ENCODE results near the gene P2RX5.

Gene P2RX5

GRCh38 chr17:3658784-3659449 lies 37.0 kb downstream of the P2RX5 start:
- Histone ChIP-seq H3K27ac (ENCODE audit: insufficient read depth, low read length, poor library complexity, severe bottlenecking) (no peak overlapping the region), H3K4me1 (ENCODE audit: control insufficient read depth, insufficient read depth, low read length, poor library complexity, severe bottlenecking) (no peaks in the 10 kb centered on the region), H3K27me3 (replicated peaks; ENCODE audit: control insufficient read depth, insufficient read depth, low read length, poor library complexity, severe bottlenecking) (no peaks in the 10 kb centered on the region)

GRCh38 chr17:3657874-3658783 lies 37.8 kb downstream of the P2RX5 start:
- DNase-seq = no peak
- Histone ChIP-seq H3K36me3 (ENCODE audit: control insufficient read depth, insufficient read depth, low read length) (no peaks in the 10 kb centered on the region), H3K9me3 (ENCODE audit: control insufficient read depth, low read length) (no peaks in the 10 kb centered on the region), H3K4me3 (ENCODE audit: insufficient read depth, low read depth, low read length, poor library complexity, severe bottlenecking) (no peak overlapping the region), H3K4me1 (ENCODE audit: control insufficient read depth, insufficient read depth, low read length, poor library complexity, severe bottlenecking) (no peaks in the 10 kb centered on the region), H3K27me3 (replicated peaks; ENCODE audit: control insufficient read depth, insufficient read depth, low read length, poor library complexity, severe bottlenecking) (no peaks in the 10 kb centered on the region), H3K27ac (ENCODE audit: insufficient read depth, low read length, poor library complexity, severe bottlenecking) (no peak overlapping the region)

More at GRCh38 chr17:3658784-3659449, 37.0 kb downstream of the P2RX5 start:
- Histone ChIP-seq H3K9me3 (ENCODE audit: control insufficient read depth, low read length) (no peaks in the 10 kb centered on the region), H3K4me3 (ENCODE audit: insufficient read depth, low read depth, low read length, poor library complexity, severe bottlenecking) (no peak overlapping the region), H3K36me3 (ENCODE audit: control insufficient read depth, insufficient read depth, low read length) (no peaks in the 10 kb centered on the region)
- no peak for DNase-seq

- no peaks in the 10 kb centered on the region for H3K4me1 ChIP-seq (ENCODE audit: control insufficient read depth, insufficient read depth, low read length, poor library complexity, severe bottlenecking)
- H3K4me3 ChIP-seq (ENCODE audit: insufficient read depth, low read depth, low read length, poor library complexity, severe bottlenecking) = no peak overlapping the region
- no peaks in the 10 kb centered on the region for H3K27me3 ChIP-seq (replicated peaks; ENCODE audit: control insufficient read depth, insufficient read depth, low read length, poor library complexity, severe bottlenecking)
- no peak for DNase-seq
- no peaks in the 10 kb centered on the region for H3K36me3 ChIP-seq (ENCODE audit: control insufficient read depth, insufficient read depth, low read length)
- H3K27ac ChIP-seq (ENCODE audit: insufficient read depth, low read length, poor library complexity, severe bottlenecking) = no peak overlapping the region
- no peaks in the 10 kb centered on the region for H3K9me3 ChIP-seq (ENCODE audit: control insufficient read depth, low read length)
These were observed 38.4 kb downstream of the P2RX5 start for GRCh38 chr17:3657588-3657869.

GRCh38 chr17:3656755-3657587 lies 39.0 kb downstream of the P2RX5 start:
- no peak overlapping the region for H3K27ac ChIP-seq (ENCODE audit: insufficient read depth, low read length, poor library complexity, severe bottlenecking)
- H3K9me3 ChIP-seq (ENCODE audit: control insufficient read depth, low read length) = no peaks in the 10 kb centered on the region
- H3K36me3 ChIP-seq (ENCODE audit: control insufficient read depth, insufficient read depth, low read length) = no peaks in the 10 kb centered on the region
- DNase-seq = no peak
- H3K27me3 ChIP-seq (replicated peaks; ENCODE audit: control insufficient read depth, insufficient read depth, low read length, poor library complexity, severe bottlenecking) = no peaks in the 10 kb centered on the region
- no peak overlapping the region for H3K4me3 ChIP-seq (ENCODE audit: insufficient read depth, low read depth, low read length, poor library complexity, severe bottlenecking)
- H3K4me1 ChIP-seq (ENCODE audit: control insufficient read depth, insufficient read depth, low read length, poor library complexity, severe bottlenecking) = no peaks in the 10 kb centered on the region

GRCh38 chr17:3656353-3656752 lies 39.6 kb downstream of the P2RX5 start:
- H3K36me3 ChIP-seq (ENCODE audit: control insufficient read depth, insufficient read depth, low read length) = no peaks in the 10 kb centered on the region
- H3K4me1 ChIP-seq (ENCODE audit: control insufficient read depth, insufficient read depth, low read length, poor library complexity, severe bottlenecking) = no peaks in the 10 kb centered on the region
- no peaks in the 10 kb centered on the region for H3K9me3 ChIP-seq (ENCODE audit: control insufficient read depth, low read length)
- no peaks in the 10 kb centered on the region for H3K27me3 ChIP-seq (replicated peaks; ENCODE audit: control insufficient read depth, insufficient read depth, low read length, poor library complexity, severe bottlenecking)
- no peak overlapping the region for H3K4me3 ChIP-seq (ENCODE audit: insufficient read depth, low read depth, low read length, poor library complexity, severe bottlenecking)
- H3K27ac ChIP-seq (ENCODE audit: insufficient read depth, low read length, poor library complexity, severe bottlenecking) = no peak overlapping the region
- DNase-seq = no peak

GRCh38 chr17:3655766-3656165 lies 40.2 kb downstream of the P2RX5 start:
- no peak for DNase-seq
- Histone ChIP-seq H3K27me3 (replicated peaks; ENCODE audit: control insufficient read depth, insufficient read depth, low read length, poor library complexity, severe bottlenecking) (no peaks in the 10 kb centered on the region), H3K36me3 (ENCODE audit: control insufficient read depth, insufficient read depth, low read length) (no peaks in the 10 kb centered on the region), H3K4me3 (ENCODE audit: insufficient read depth, low read depth, low read length, poor library complexity, severe bottlenecking) (no peak overlapping the region), H3K9me3 (ENCODE audit: control insufficient read depth, low read length) (no peaks in the 10 kb centered on the region), H3K4me1 (ENCODE audit: control insufficient read depth, insufficient read depth, low read length, poor library complexity, severe bottlenecking) (no peaks in the 10 kb centered on the region), H3K27ac (ENCODE audit: insufficient read depth, low read length, poor library complexity, severe bottlenecking) (no peak overlapping the region)

GRCh38 chr17:3647769-3648555 lies 48.0 kb downstream of the P2RX5 start:
- Histone ChIP-seq H3K36me3 (ENCODE audit: control insufficient read depth, insufficient read depth, low read length) (no peaks in the 10 kb centered on the region), H3K4me3 (ENCODE audit: insufficient read depth, low read depth, low read length, poor library complexity, severe bottlenecking) (no peak overlapping the region), H3K9me3 (ENCODE audit: control insufficient read depth, low read length) (no peaks in the 10 kb centered on the region), H3K4me1 (ENCODE audit: control insufficient read depth, insufficient read depth, low read length, poor library complexity, severe bottlenecking) (no peaks in the 10 kb centered on the region), H3K27ac (ENCODE audit: insufficient read depth, low read length, poor library complexity, severe bottlenecking) (no peak overlapping the region), H3K27me3 (replicated peaks; ENCODE audit: control insufficient read depth, insufficient read depth, low read length, poor library complexity, severe bottlenecking) (no peaks in the 10 kb centered on the region)
- no peak for DNase-seq

- Histone ChIP-seq H3K4me3 (ENCODE audit: insufficient read depth, low read depth, low read length, poor library complexity, severe bottlenecking) (no peak overlapping the region), H3K27me3 (replicated peaks; ENCODE audit: control insufficient read depth, insufficient read depth, low read length, poor library complexity, severe bottlenecking) (no peaks in the 10 kb centered on the region), H3K4me1 (ENCODE audit: control insufficient read depth, insufficient read depth, low read length, poor library complexity, severe bottlenecking) (no peaks in the 10 kb centered on the region), H3K27ac (ENCODE audit: insufficient read depth, low read length, poor library complexity, severe bottlenecking) (no peak overlapping the region), H3K9me3 (ENCODE audit: control insufficient read depth, low read length) (no peaks in the 10 kb centered on the region), H3K36me3 (ENCODE audit: control insufficient read depth, insufficient read depth, low read length) (no peaks in the 10 kb centered on the region)
- no peak for DNase-seq
These were observed 48.7 kb downstream of the P2RX5 start for GRCh38 chr17:3647251-3647650.

GRCh38 chr17:3645310-3645709 lies 50.6 kb downstream of the P2RX5 start:
- Histone ChIP-seq H3K4me1 (ENCODE audit: control insufficient read depth, insufficient read depth, low read length, poor library complexity, severe bottlenecking) (no peaks in the 10 kb centered on the region), H3K4me3 (ENCODE audit: insufficient read depth, low read depth, low read length, poor library complexity, severe bottlenecking) (no peak overlapping the region), H3K9me3 (ENCODE audit: control insufficient read depth, low read length) (no peaks in the 10 kb centered on the region), H3K27ac (ENCODE audit: insufficient read depth, low read length, poor library complexity, severe bottlenecking) (no peak overlapping the region), H3K36me3 (ENCODE audit: control insufficient read depth, insufficient read depth, low read length) (no peaks in the 10 kb centered on the region), H3K27me3 (replicated peaks; ENCODE audit: control insufficient read depth, insufficient read depth, low read length, poor library complexity, severe bottlenecking) (no peaks in the 10 kb centered on the region)
- no peak for DNase-seq
